22Rv1 (cell line): ENCODE results near the gene ZNF235.

Experiments
- CTCF ChIP-seq: fragments of 450-650 bp; IDR thresholded peaks from 2 replicates; pipeline ENCODE4 v1.5.1; 2017; ENCODE audit warnings: mild to moderate bottlenecking
- ZFX ChIP-seq: fragments of 450-650 bp; IDR thresholded peaks from 2 replicates; pipeline ENCODE4 v1.6.1; 2017; ENCODE audit warnings: antibody characterized with exemption, borderline replicate concordance

- TF ChIP-seq CTCF (no peak), ZFX (no peak)
Observed at GRCh38 chr19:44258835-44259413, 45.9 kb downstream of the ZNF235 start.
